HG02885 (cell line): ENCODE measurements around the gene TCF7L2.
A peak's percentile ranks its signal among the peaks of the same experiment; 100 is the strongest.

Source experiments
- ATAC-seq: cut with Tn5 transposase; IDR thresholded peaks from one replicate; pipeline ENCODE4 v1.9.1; 2021; ENCODE audit warnings: mild to moderate bottlenecking; ENCODE audit not compliant: unreplicated experiment, poor library complexity

TCF7L2 gene

DNA sequence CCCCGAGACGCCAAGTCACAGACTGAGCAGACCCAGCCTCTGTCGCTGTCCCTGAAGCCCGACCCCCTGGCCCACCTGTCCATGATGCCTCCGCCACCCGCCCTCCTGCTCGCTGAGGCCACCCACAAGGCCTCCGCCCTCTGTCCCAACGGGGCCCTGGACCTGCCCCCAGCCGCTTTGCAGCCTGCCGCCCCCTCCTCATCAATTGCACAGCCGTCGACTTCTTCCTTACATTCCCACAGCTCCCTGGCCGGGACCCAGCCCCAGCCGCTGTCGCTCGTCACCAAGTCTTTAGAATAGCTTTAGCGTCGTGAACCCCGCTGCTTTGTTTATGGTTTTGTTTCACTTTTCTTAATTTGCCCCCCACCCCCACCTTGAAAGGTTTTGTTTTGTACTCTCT lies 215.6 kb downstream of the TCF7L2 start:
- no peak for ATAC-seq

- ATAC-seq, result no peak
Observed at GRCh38 chr10:113167702-113168101, 217.7 kb downstream of the TCF7L2 start.

- ATAC-seq, result no peak
Observed at GRCh38 chr10:113168584-113168983, 218.5 kb downstream of the TCF7L2 start.

DNA sequence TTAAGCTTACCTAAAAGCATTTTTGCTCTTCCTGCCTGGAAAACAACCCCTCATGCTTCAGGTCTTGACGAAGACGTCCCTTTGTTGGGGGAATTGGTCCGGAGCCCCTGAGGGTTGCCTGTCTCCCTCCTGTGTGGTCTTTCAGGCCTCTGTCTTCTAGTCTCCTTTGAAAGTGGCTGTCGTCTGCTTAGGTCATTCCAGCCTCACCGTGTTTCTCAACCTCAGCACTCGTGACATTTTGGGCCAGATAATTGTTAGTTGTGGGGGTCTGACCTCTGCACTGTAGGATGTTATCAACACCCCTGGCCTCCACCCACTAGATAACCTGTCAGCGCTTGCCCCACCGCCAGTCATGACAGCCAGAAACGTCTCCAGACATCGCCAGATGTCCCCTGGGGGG lies 219.1 kb downstream of the TCF7L2 start:
- ATAC-seq, result no peak

- peak; percentile 97 for ATAC-seq
Observed at GRCh38 chr10:113169853-113170460, 219.9 kb downstream of the TCF7L2 start.

DNA sequence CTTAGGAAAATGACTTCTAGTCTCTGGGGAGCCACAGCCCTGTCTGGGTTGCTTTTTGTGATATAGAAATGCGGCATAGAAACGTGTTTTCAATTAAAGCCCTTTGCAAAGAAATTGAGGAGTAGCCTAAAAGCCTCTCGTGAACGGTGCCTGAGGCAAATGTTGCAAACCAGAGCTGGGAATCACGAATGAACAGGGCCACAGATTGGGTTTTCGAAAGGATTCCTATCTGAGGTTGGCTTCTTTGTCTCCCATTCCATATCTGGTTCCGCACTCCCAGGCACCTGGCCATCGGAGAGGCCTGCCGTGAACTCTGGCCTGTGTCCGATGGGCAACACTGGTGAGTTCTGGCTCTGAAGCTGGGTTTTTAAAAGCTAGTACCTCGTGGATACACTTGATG lies 221.6 kb downstream of the TCF7L2 start:
- no peak for ATAC-seq

DNA sequence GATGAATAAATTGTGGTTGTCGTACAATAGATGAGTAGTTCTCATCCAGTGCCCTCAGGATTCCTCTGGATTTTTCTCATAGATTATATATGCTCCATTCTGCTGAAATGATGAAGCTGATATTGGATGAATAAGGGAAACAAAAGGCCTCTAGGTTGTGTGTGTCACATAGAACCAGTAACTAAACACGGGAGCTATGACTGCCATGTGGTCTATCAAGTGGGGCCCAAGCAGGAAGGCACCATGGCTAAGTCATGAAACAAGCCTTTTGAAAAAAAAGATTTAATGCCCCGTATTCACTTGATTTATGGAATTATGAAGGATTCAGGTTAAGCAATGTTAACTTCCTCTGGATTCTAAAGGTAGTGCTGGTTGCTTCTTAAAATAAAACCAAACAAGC lies 225.1 kb downstream of the TCF7L2 start:
- no peak for ATAC-seq

- ATAC-seq, result no peak
Observed at GRCh38 chr10:113175756-113176651, 226.0 kb downstream of the TCF7L2 start.

- ATAC-seq, result no peak
Observed at GRCh38 chr10:113176652-113177155, 226.7 kb downstream of the TCF7L2 start.

DNA sequence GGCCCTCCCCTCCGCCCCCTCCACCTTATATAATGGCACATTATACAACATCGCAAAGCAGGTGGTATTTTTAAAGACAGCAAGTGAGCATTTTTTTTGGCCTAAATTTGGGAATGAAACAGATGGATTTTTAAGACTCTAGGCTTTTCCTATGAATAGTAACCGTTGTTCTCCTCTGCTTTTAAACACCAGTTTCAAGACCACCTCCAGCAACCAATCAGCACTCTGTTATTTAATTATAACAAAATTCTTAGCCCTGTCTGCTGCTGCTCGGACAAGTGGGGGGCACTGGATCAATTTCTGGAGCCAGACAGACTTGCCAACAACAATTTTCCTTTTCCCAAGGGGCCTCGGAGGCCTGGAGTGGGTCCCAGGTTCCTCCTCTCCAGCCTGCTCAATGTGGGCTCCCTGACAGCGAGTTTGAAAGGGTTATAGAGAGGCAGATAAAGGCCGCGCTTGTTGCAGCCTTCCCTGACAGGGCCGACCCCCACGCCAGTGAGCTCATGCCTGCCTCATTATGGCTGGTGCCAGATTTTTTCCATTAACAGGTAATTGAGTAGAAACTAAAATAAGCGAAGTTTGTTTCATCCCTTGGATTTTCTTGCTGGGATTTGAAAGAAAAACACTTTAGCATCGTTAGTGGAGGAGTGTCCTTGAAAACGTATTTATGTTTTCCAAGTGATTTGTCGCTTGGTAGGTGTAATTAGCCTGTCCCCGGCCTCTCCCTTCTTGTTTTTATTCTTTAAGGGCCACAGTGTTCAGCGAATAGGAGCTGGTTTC lies 227.3 kb downstream of the TCF7L2 start:
- ATAC-seq, result no peak

DNA sequence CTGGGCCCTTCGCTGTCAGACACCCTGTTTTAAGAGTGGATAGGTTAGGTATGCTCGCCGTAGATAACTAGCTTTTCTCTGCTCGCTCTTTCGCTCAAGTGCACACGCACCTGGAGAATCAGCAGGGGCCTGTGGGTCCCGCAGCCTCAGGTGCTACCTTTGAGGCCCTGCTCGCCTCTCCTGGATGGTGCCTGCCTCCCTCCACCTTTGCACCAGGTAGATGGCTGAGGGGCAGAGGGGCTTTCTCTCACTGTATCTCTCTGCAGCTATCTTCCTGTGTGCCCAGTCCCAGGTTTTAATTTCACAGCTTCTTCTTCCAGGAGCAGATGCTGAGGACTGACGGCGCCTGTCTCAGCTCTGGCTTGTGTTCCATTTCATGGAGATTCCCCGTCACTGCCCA lies 227.9 kb downstream of the TCF7L2 start:
- no peak for ATAC-seq

GRCh38 chr10:113178771-113179170 lies 228.7 kb downstream of the TCF7L2 start:
- ATAC-seq, result no peak

- ATAC-seq, result no peak
Observed at GRCh38 chr10:113179265-113179664, 229.2 kb downstream of the TCF7L2 start.

DNA sequence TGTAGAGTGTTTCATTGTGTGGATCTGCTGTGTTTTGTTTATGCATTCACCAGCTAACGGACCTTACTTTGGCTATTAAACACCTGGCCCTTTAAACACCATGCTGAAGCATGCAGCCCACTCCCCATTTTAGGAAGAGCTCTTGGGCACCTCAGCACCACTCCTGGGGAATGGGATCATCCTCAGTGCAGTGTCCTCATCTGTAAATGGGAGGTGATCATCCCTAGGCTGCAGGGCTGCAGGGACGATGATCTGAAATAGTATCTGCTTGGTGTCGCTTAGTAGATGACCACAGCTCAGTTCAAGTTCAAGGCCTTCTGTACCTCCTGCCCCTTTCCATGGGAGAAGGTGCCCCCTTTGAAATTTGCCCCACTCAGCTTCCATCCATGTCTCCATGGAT lies 229.9 kb downstream of the TCF7L2 start:
- ATAC-seq, result no peak

DNA sequence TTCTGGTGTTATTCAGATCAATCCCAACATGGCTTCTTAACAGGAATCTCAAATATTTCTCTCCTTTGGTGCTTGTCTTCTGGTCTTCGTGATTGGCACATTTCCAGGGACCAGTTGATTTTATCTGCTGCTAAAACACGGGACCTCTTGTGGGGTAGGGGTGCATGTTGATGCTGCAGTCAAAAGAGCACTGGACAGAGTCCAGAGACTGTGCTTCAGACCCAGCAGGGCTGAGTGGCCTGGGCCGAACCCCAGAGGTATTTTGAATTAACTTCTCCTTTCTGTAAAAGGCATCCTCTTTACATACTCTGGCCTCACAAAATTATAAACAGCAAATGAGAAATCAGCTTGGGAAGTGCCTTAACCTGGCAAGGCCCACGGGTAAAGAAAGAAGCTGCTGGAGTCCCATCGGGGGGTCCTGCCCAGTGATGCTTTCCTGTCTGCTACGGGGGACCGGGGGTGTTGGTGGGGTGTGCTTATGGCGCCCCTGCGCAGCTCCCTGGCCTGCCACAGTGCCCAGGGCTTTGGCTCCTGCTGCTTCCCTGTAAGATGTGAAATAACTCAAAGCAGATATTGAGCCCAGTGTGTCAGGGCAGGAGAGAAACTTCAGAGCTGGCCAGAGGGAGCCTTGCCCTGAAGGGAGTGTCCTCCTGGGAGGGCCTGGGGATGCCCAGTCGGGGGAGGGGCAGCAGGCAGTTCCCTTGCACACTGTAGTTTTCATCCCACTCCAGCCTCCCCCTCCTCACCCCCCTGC lies 230.5 kb downstream of the TCF7L2 start:
- no peak for ATAC-seq

DNA sequence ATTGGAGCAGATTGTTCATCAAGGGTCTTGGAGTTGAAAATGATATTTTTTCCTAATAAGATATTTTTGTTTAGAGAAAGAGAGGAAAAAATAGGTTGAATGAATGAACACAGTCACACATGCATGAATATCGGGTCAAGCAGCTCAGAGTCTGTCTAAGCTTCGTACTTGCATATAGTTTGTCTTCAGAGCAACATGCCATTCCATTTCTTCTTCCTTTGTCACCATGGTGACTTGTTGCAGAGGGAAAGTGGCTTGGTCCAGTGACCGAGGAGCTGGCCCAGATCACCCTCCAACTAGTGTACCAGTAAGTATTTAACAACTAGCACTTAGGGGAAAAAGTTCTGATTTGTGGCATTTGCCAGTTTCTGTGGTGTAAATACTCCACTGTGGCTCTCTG lies 232.1 kb downstream of the TCF7L2 start:
- no peak for ATAC-seq

- no peak for ATAC-seq
Observed at GRCh38 chr10:113183573-113183972, 233.5 kb downstream of the TCF7L2 start.

GRCh38 chr10:113187063-113187777 lies 237.2 kb downstream of the TCF7L2 start:
- ATAC-seq, result no peak

GRCh38 chr10:113199459-113199858 lies 249.4 kb downstream of the TCF7L2 start:
- ATAC-seq, result no peak

- ATAC-seq, result no peak
Observed at GRCh38 chr10:113202011-113202410, 252.0 kb downstream of the TCF7L2 start.
